Esophagus muscularis mucosa (tissue), 4 donors: ENCODE data around the gene TMEM175.

ENCODE experiments used
- CTCF ChIP-seq, 3 experiments: fragments of 200-600 bp in 2 of 3; fragments of 450-650 bp in 1 of 3; sonication (generic) in 2 of 3; IDR thresholded peaks; one replicate each; pipeline ENCODE4 v1.5.1; 2017 to 2019; ENCODE audit warnings: antibody characterized with exemption in 3 of 3, mild to moderate bottlenecking in 2 of 3, moderate library complexity in 1 of 3
- EP300 ChIP-seq: sonication (generic); formaldehyde crosslinking; IDR thresholded peaks from one replicate; pipeline ENCODE4 v1.6.1; 2017; ENCODE audit warnings: antibody characterized with exemption
- POLR2A ChIP-seq: fragments of 450-650 bp; IDR thresholded peaks from one replicate; pipeline ENCODE4 v1.6.1; 2017; ENCODE audit warnings: antibody characterized with exemption, moderate library complexity, mild to moderate bottlenecking, low read depth

GRCh38 chr4:957581-958313 lies 25.5 kb downstream of the TMEM175 start:
- no peak for TF ChIP-seq CTCF (IDR thresholded peaks at IDR 0.05)
- no peak for TF ChIP-seq POLR2A
- no peak for TF ChIP-seq EP300
